IMR-90 (cell line): ENCODE results near the gene SORL1. TPM values are rescaled to one million over a fixed set of nuclear protein-coding genes. Genes with fewer than 3 reads are reported as not detected.

ENCODE experiments used
- ATAC-seq: fragments of 200-7000 bp; cut with Tn5 transposase; 2 replicates; pipeline ENCODE4 v1.9.1; 2020; ENCODE audit warnings: low read depth, mild to moderate bottlenecking, moderate library complexity
- BruUV-seq: library from RNA; stranded (reverse); fragments of 400-500 nt; replicated peaks from 2 replicates; lab custom pipeline; 2021; lab: Mats Ljungman, UMichigan
- CTCF ChIA-PET: fragments of 300-600 bp; formaldehyde crosslinking; extraction: SDS; loops from one replicate; lab custom pipeline; 2021; ENCODE audit warnings: antibody characterized with exemption; lab: Yijun Ruan, JAX
- POLR2A ChIA-PET: fragments of 300-600 bp; sonication (Branson Sonifier 250); formaldehyde crosslinking; loops from one replicate; lab custom pipeline; 2022; ENCODE audit warnings: antibody characterized with exemption; ENCODE audit not compliant: unreplicated experiment; lab: Charles Lee
- DNase-seq: peaks from one replicate; pipeline ENCODE4 v3.0.0; 2013
- H2AFZ ChIP-seq: replicated peaks from 2 replicates; pipeline ENCODE3; 2013; ENCODE audit warnings: low read length, mild to moderate bottlenecking; ENCODE audit not compliant: poor library complexity
- H2AK5ac ChIP-seq: 2 replicates; pipeline ENCODE4 v1.6.1; 2013; ENCODE audit warnings: low read depth, low read length, inconsistent platforms
- H2AK9ac ChIP-seq: replicated peaks from 2 replicates; pipeline ENCODE3; 2013; ENCODE audit warnings: mild to moderate bottlenecking, low read depth, low read length, moderate library complexity; ENCODE audit not compliant: poor library complexity
- H2BK120ac ChIP-seq: 2 replicates; pipeline ENCODE4 v1.6.1; 2013; ENCODE audit warnings: low read depth, low read length, inconsistent platforms
- H2BK15ac ChIP-seq: 3 replicates; pipeline ENCODE4 v1.6.1; 2013; ENCODE audit warnings: low read depth, low read length, inconsistent platforms
- H2BK20ac ChIP-seq: 2 replicates; pipeline ENCODE4 v1.6.1; 2013; ENCODE audit warnings: low read depth, mild to moderate bottlenecking, inconsistent platforms, low read length, moderate library complexity
- H2BK5ac ChIP-seq: 2 replicates; pipeline ENCODE4 v1.6.1; 2013; ENCODE audit warnings: mild to moderate bottlenecking, low read depth, low read length, inconsistent platforms; ENCODE audit not compliant: poor library complexity, severe bottlenecking
- H3K14ac ChIP-seq: replicated peaks from 2 replicates; pipeline ENCODE4 v1.6.1; 2013; ENCODE audit warnings: low read depth, low read length, inconsistent platforms
- H3K18ac ChIP-seq: 2 replicates; pipeline ENCODE4 v1.6.1; 2013; ENCODE audit warnings: low read depth, low read length, control low read depth
- H3K23ac ChIP-seq: 2 replicates; pipeline ENCODE4 v1.6.1; 2013; ENCODE audit warnings: low read depth, low read length, inconsistent platforms
- H3K27ac ChIP-seq: 2 replicates; pipeline ENCODE4 v1.5.1; 2013; ENCODE audit warnings: mild to moderate bottlenecking, control low read depth, low read length; ENCODE audit not compliant: insufficient read depth
- H3K27me3 ChIP-seq: 2 replicates; pipeline ENCODE4 v1.6.1; 2013; ENCODE audit warnings: low read length; ENCODE audit not compliant: control insufficient read depth, insufficient read depth
- H3K36me3 ChIP-seq: 2 replicates; pipeline ENCODE4 v1.6.1; 2013; ENCODE audit warnings: low read length, mixed read lengths; ENCODE audit not compliant: control insufficient read depth, insufficient read depth
- H3K4ac ChIP-seq: 2 replicates; pipeline ENCODE4 v1.6.1; 2013; ENCODE audit warnings: low read depth, low read length, inconsistent platforms
- H3K4me1 ChIP-seq: 2 replicates; pipeline ENCODE4 v1.6.1; 2013; ENCODE audit warnings: low read length, mixed read lengths; ENCODE audit not compliant: control insufficient read depth, insufficient read depth
- H3K4me2 ChIP-seq: 2 replicates; pipeline ENCODE4 v1.6.1; 2013; ENCODE audit warnings: low read depth, mild to moderate bottlenecking, control low read depth, low read length, moderate library complexity
- H3K4me3 ChIP-seq: 2 replicates; pipeline ENCODE4 v1.5.1; 2013; ENCODE audit warnings: low read depth, mild to moderate bottlenecking, control low read depth, low read length, moderate library complexity; ENCODE audit not compliant: insufficient read depth
- H3K56ac ChIP-seq: 2 replicates; pipeline ENCODE4 v1.6.1; 2013; ENCODE audit warnings: low read length, inconsistent platforms; ENCODE audit not compliant: insufficient read depth; ENCODE audit errors: extremely low read depth
- H3K79me1 ChIP-seq, 2 experiments: 2 replicates each; pipeline ENCODE4 v1.6.1; 2013; ENCODE audit warnings: low read length in 2 of 2, inconsistent platforms in 1 of 2, low read depth in 1 of 2
- H3K9ac ChIP-seq: 2 replicates; pipeline ENCODE4 v1.6.1; 2013; ENCODE audit warnings: low read depth, low read length, control low read depth
- H3K9me1 ChIP-seq: 2 replicates; pipeline ENCODE4 v1.6.1; 2013; ENCODE audit warnings: low read length, inconsistent platforms; ENCODE audit not compliant: insufficient read depth
- H3K9me3 ChIP-seq: 2 replicates; pipeline ENCODE4 v1.6.1; 2013; ENCODE audit warnings: low read length; ENCODE audit not compliant: control insufficient read depth, insufficient read depth
- H4K20me1 ChIP-seq: 2 replicates; pipeline ENCODE4 v1.6.1; 2013; ENCODE audit warnings: low read length, inconsistent platforms; ENCODE audit not compliant: insufficient read depth
- H4K5ac ChIP-seq: 2 replicates; pipeline ENCODE4 v1.6.1; 2013; ENCODE audit warnings: mild to moderate bottlenecking, low read depth, low read length, control low read depth
- H4K8ac ChIP-seq, 2 experiments: 2 replicates each; pipeline ENCODE4 v1.6.1; 2013; ENCODE audit warnings: low read depth in 2 of 2, low read length in 2 of 2, control low read depth in 1 of 2, inconsistent platforms in 1 of 2
- H4K91ac ChIP-seq: 2 replicates; pipeline ENCODE4 v1.6.1; 2013; ENCODE audit warnings: low read depth, low read length, inconsistent platforms; ENCODE audit not compliant: insufficient read depth
- BHLHE40 ChIP-seq: fragments of 150-350 bp; IDR thresholded peaks from 2 replicates; pipeline ENCODE4 v1.6.1; 2016; ENCODE audit warnings: mild to moderate bottlenecking, low read depth, low read length
- CEBPB ChIP-seq: IDR thresholded peaks from 2 replicates; pipeline ENCODE4 v1.6.1; 2012; ENCODE audit warnings: low read depth, low read length, improper control_type of control experiment
- MAFK ChIP-seq: IDR thresholded peaks from 2 replicates; pipeline ENCODE4 v1.6.1; 2012; ENCODE audit warnings: low read depth, low read length, improper control_type of control experiment
- MAZ ChIP-seq: IDR thresholded peaks from 2 replicates; pipeline ENCODE4 v1.6.1; 2012; ENCODE audit warnings: low read depth, mild to moderate bottlenecking, low read length, improper control_type of control experiment, moderate library complexity, borderline replicate concordance
- MXI1 ChIP-seq: IDR thresholded peaks from 2 replicates; pipeline ENCODE4 v1.6.1; 2012; ENCODE audit warnings: low read depth, mild to moderate bottlenecking, low read length, moderate library complexity, borderline replicate concordance
- RAD21 ChIP-seq: IDR thresholded peaks from 2 replicates; pipeline ENCODE4 v1.6.1; 2012; ENCODE audit warnings: low read length, improper control_type of control experiment
- SMC3 ChIP-seq: fragments of 150-350 bp; IDR thresholded peaks from 2 replicates; pipeline ENCODE4 v1.6.1; 2016; ENCODE audit warnings: low read depth, mild to moderate bottlenecking, antibody characterized with exemption, low read length, moderate library complexity
- whole genome bisulfite sequencing, 2 experiments: methylation state at CpG; one replicate each; pipeline versions ENCODE4 v1.1.5 to v1.1.7; 2013; ENCODE audit warnings: missing lambda C conversion rate in 2 of 2; ENCODE audit not compliant: insufficient read length in 1 of 2; ENCODE audit errors: extremely low coverage in 2 of 2; 5-methylcytosine and 5-hydroxymethylcytosine counted together
- dilution Hi-C: fragments of 300-500 bp; cut with HindIII; formaldehyde crosslinking; loops from one replicate; pipeline ENCODE4 v1.14.3; 2018; ENCODE audit warnings: low sequenced_read_pairs; ENCODE audit not compliant: unreplicated experiment
- in situ Hi-C: fragments of 300-500 bp; cut with MboI; formaldehyde crosslinking; loops from 3 replicates; pipeline ENCODE4 v1.14.3; 2019; ENCODE audit warnings: low sequenced_read_pairs, inconsistent platforms, mixed read lengths
- intact Hi-C: fragments of 100-400 bp; cut with micrococcal nuclease; formaldehyde crosslinking; loops from 2 replicates; pipeline ENCODE4 v1.10.0; 2022
- polyA plus RNA-seq, 3 experiments: library from polyadenylated mRNA; depleted of rRNA; stranded (reverse); fragments of >200 nt; gene quantifications; 2 replicates each; pipeline ENCODE4 v1.2.3, GENCODE V29; 2012; ENCODE audit warnings: low replicate concordance in 1 of 3
- total RNA-seq: library from RNA; depleted of rRNA; stranded (reverse); fragments of >200 nt; gene quantifications from 2 replicates; pipeline ENCODE4 v1.2.3, GENCODE V29; 2012

The SORL1 gene
- total and polyA plus RNA-seq, 2 of the 4 experiments (the other 2 are of a cell fraction): 1.0 to 2.0 TPM

GRCh38 chr11:121631456-121631855, 179.3 kb downstream of the SORL1 start:
- intact Hi-C loops (no loop called here), in situ Hi-C loops (no loop called here), dilution Hi-C loops (no loop called here)
- Histone ChIP-seq H2AFZ (no peak overlapping the region), H3K14ac (peak overlapping the region; percentile 24; the same call in 1 of the 2 replicates), H4K8ac (0 out of 4 replicates have a peak overlapping the region, but pooled peaks of 1 of the 2 experiments have one; percentile 31), H4K5ac (peak overlapping the region; percentile 33; the same call in 1 of the 2 replicates), H3K4me1 (peaks cover 21% of the 10 kb centered on the region), H3K27ac (peak overlapping the region; percentile 73; the same call in 1 of the 2 replicates), H3K9ac (no peak overlapping the region), H4K91ac (0 out of 2 replicates have a peak overlapping the region, but pooled peaks have one; percentile 24), H3K4ac (peak overlapping the region; percentile 33; the same call in 1 of the 2 replicates), H3K36me3 (no peaks in the 10 kb centered on the region), H3K27me3 (no peaks in the 10 kb centered on the region), H2AK9ac (no peak overlapping the region), H3K79me1 (peaks cover 0 to 6% of the 10 kb centered on the region in 2 experiments; a peak in 1 of 4 replicates), H2BK120ac (peak overlapping the region; percentile 80), H3K4me3 (no peak overlapping the region), H2AK5ac (peak overlapping the region; percentile 31; the same call in 1 of the 2 replicates), H3K23ac (no peak overlapping the region), H3K4me2 (peak overlapping the region; percentile 25; the same call in 1 of the 2 replicates), H2BK15ac (peak overlapping the region; percentile 48; the same call in 1 of the 3 replicates), H3K18ac (peak overlapping the region; percentile 58; the same call in 1 of the 2 replicates), H2BK5ac (peak overlapping the region; percentile 89), H4K20me1 (no peaks in the 10 kb centered on the region), H3K9me3 (no peaks in the 10 kb centered on the region), H3K9me1 (peaks cover 9% of the 10 kb centered on the region), H3K56ac (peak overlapping the region; percentile 24; the same call in 1 of the 2 replicates), H2BK20ac (peak overlapping the region; percentile 61; the same call in 1 of the 2 replicates)
- ATAC-seq (peak; percentile 50), DNase-seq (peak; percentile 26)
- POLR2A ChIA-PET: interaction anchor here (0.5 kb wide), 1 partner anchor 1476 kb away, joined by 7 read pairs; no protein-coding TSS in a partner anchor
- TF ChIP-seq MAFK: no peak
- no peak for TF ChIP-seq SMC3
- no peak for TF ChIP-seq BHLHE40
- TF ChIP-seq RAD21: no peak
- TF ChIP-seq CEBPB: no peak
- TF ChIP-seq MAZ: no peak
- TF ChIP-seq MXI1: no peak
- BruUV-seq: no TSS peak
- CTCF ChIA-PET: interaction anchor here (0.6 to 2.8 kb wide), 2 partner anchors 24 to 390 kb away, joined by 3 to 9 read pairs; no protein-coding TSS in a partner anchor
- no CpG with 5 or more reads among the region's 2 CpGs for WGBS, 2 experiments
